HepG2 (cell line): ENCODE data around the gene ADAMTS20. TPM values are rescaled to one million over a fixed set of nuclear protein-coding genes. Genes with fewer than 3 reads are reported as not detected.

ENCODE experiments used
- MZF1 ChIP-seq: sonication (generic); formaldehyde crosslinking; IDR thresholded peaks from 2 replicates; pipeline ENCODE4 v1.8.1; 2023; ENCODE audit warnings: mild to moderate bottlenecking, missing genetic modification reagents, borderline replicate concordance
- ZNF34 ChIP-seq: sonication (generic); formaldehyde crosslinking; IDR thresholded peaks from 2 replicates; pipeline ENCODE4 v1.4.0; 2020; ENCODE audit warnings: mild to moderate bottlenecking, missing genetic modification reagents, borderline replicate concordance
- polyA plus RNA-seq, 8 experiments: library from polyadenylated mRNA; depleted of rRNA in 3 of 8; stranded (reverse) in 7 of 8; unstranded in 1 of 8; fragments of >200 nt; fragmentation: Illumina TruSeq in 4 of 8; extraction: Trizol in 4 of 8; gene quantifications; 2 replicates each; pipeline versions ENCODE4 v1.2.1 to v1.2.3, GENCODE V29; 2011 to 2016; ENCODE audit warnings: low read depth in 4 of 8, missing spikeins in 1 of 8, mixed read lengths in 1 of 8; ENCODE audit not compliant: insufficient read depth in 1 of 8
- total RNA-seq, 5 experiments: library from RNA; depleted of rRNA; stranded (reverse); fragments of >200 nt; fragmentation: Illumina TruSeq; extraction: Trizol; gene quantifications; 2 replicates each; pipeline ENCODE4 v1.2.3, GENCODE V29; 2016; ENCODE audit warnings: low read depth in 1 of 5
- TF ChIP-seq, protein P1 (sequence below): sonication (generic); formaldehyde crosslinking; IDR thresholded peaks from 2 replicates; pipeline ENCODE4 v1.5.1; 2020; ENCODE audit warnings: missing genetic modification reagents, mild to moderate bottlenecking, borderline replicate concordance
- TF ChIP-seq, protein P2 (sequence below): sonication (generic); formaldehyde crosslinking; IDR thresholded peaks from 2 replicates; pipeline ENCODE4 v1.8.0; 2022; ENCODE audit warnings: mild to moderate bottlenecking, missing genetic modification reagents; ENCODE audit not compliant: insufficient replicate concordance
- TF ChIP-seq, protein P3 (sequence below): sonication (generic); formaldehyde crosslinking; IDR thresholded peaks from 2 replicates; pipeline ENCODE4 v1.5.1; 2020; ENCODE audit warnings: mild to moderate bottlenecking, missing genetic modification reagents, moderate library complexity

Gene ADAMTS20
- total and polyA plus RNA-seq, 2 of the 13 experiments (the other 11 are each of a cell fraction or from before 2014, with no cell fraction given): not detected

DNA sequence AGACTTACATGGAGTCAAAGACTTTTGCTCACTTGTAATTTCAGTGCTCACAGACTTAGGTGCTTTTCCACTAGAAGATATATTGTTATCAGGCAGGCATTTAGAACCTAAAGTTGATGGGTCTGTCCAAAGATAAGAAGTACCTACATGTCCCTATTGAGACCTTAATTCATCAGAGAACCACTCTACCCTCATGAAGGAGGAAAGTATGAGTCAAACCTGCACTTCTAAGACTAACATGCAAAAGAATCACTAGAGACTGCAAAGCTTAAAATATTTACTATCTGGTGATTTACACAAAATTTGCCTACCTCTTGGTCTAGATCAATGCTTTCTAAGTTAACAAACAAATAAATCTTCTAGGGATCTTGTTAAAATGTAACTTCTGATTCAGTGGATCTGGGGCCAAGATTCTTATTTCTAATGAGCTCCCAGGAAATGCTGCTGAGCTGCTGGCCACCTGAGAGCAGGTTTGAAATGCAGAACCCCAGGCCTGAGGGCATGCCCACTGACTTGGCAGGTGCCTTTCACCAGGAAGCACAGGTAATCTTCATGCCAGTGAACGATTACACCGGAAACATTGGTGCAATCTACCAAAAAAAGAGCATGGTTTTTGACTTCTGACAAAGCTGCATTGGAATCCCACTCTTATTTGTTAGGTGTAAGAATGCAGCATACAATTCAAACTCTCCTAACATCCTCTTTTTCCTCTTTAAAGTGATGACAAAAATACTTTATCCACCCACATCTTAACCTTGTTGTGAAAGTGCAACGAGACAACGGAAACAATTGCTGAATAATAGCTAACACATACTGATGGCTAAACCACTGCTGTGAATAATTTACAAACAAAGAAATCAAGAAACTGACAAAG lies 214.2 kb downstream of the ADAMTS20 start (continued):
- no peak for TF ChIP-seq MZF1 (CRISPR knock-in tag)
- no peak for TF ChIP-seq ZNF34 (CRISPR knock-in tag)
- TF ChIP-seq, protein P1, sequence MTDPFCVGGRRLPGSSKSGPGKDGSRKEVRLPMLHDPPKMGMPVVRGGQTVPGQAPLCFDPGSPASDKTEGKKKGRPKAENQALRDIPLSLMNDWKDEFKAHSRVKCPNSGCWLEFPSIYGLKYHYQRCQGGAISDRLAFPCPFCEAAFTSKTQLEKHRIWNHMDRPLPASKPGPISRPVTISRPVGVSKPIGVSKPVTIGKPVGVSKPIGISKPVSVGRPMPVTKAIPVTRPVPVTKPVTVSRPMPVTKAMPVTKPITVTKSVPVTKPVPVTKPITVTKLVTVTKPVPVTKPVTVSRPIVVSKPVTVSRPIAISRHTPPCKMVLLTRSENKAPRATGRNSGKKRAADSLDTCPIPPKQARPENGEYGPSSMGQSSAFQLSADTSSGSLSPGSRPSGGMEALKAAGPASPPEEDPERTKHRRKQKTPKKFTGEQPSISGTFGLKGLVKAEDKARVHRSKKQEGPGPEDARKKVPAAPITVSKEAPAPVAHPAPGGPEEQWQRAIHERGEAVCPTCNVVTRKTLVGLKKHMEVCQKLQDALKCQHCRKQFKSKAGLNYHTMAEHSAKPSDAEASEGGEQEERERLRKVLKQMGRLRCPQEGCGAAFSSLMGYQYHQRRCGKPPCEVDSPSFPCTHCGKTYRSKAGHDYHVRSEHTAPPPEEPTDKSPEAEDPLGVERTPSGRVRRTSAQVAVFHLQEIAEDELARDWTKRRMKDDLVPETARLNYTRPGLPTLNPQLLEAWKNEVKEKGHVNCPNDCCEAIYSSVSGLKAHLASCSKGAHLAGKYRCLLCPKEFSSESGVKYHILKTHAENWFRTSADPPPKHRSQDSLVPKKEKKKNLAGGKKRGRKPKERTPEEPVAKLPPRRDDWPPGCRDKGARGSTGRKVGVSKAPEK (CRISPR knock-in tag): no peak
- TF ChIP-seq, protein P2, sequence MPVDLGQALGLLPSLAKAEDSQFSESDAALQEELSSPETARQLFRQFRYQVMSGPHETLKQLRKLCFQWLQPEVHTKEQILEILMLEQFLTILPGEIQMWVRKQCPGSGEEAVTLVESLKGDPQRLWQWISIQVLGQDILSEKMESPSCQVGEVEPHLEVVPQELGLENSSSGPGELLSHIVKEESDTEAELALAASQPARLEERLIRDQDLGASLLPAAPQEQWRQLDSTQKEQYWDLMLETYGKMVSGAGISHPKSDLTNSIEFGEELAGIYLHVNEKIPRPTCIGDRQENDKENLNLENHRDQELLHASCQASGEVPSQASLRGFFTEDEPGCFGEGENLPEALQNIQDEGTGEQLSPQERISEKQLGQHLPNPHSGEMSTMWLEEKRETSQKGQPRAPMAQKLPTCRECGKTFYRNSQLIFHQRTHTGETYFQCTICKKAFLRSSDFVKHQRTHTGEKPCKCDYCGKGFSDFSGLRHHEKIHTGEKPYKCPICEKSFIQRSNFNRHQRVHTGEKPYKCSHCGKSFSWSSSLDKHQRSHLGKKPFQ (CRISPR knock-in tag): no peak
- TF ChIP-seq, protein P3, sequence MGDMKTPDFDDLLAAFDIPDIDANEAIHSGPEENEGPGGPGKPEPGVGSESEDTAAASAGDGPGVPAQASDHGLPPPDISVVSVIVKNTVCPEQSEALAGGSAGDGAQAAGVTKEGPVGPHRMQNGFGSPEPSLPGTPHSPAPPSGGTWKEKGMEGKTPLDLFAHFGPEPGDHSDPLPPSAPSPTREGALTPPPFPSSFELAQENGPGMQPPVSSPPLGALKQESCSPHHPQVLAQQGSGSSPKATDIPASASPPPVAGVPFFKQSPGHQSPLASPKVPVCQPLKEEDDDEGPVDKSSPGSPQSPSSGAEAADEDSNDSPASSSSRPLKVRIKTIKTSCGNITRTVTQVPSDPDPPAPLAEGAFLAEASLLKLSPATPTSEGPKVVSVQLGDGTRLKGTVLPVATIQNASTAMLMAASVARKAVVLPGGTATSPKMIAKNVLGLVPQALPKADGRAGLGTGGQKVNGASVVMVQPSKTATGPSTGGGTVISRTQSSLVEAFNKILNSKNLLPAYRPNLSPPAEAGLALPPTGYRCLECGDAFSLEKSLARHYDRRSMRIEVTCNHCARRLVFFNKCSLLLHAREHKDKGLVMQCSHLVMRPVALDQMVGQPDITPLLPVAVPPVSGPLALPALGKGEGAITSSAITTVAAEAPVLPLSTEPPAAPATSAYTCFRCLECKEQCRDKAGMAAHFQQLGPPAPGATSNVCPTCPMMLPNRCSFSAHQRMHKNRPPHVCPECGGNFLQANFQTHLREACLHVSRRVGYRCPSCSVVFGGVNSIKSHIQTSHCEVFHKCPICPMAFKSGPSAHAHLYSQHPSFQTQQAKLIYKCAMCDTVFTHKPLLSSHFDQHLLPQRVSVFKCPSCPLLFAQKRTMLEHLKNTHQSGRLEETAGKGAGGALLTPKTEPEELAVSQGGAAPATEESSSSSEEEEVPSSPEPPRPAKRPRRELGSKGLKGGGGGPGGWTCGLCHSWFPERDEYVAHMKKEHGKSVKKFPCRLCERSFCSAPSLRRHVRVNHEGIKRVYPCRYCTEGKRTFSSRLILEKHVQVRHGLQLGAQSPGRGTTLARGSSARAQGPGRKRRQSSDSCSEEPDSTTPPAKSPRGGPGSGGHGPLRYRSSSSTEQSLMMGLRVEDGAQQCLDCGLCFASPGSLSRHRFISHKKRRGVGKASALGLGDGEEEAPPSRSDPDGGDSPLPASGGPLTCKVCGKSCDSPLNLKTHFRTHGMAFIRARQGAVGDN: no peak
